Memory B cell (primary cell): ENCODE results near the gene SPON1.
A peak's percentile ranks its signal among the peaks of the same experiment; 100 is the strongest.
"Not testable (repeated sequence)": the region's sequence is repeated elsewhere in the genome, so short reads cannot be mapped to it uniquely, and the experiment has no call there.

Experiments used
- ATAC-seq: fragments of 150-1000 bp; cut with Tn5 transposase; 2 replicates; pipeline ENCODE4 v1.10.0; 2021; ENCODE audit warnings: low read depth, mild to moderate bottlenecking, moderate library complexity
- DNase-seq, 2 donors: peaks; one replicate each; pipeline ENCODE4 v3.0.0; 2022; ENCODE audit warnings: low spot score in 2 of 2
- H3K27ac Mint-ChIP-seq: one replicate; pipeline ENCODE4 v1.8.0; 2022; ENCODE audit warnings: mild to moderate bottlenecking, moderate library complexity, mixed read lengths
- H3K27me3 Mint-ChIP-seq: one replicate; pipeline ENCODE4 v1.8.0; 2022; ENCODE audit warnings: mixed read lengths
- H3K36me3 Mint-ChIP-seq: one replicate; pipeline ENCODE4 v1.8.0; 2022; ENCODE audit warnings: mild to moderate bottlenecking, mixed read lengths
- H3K4me1 Mint-ChIP-seq: one replicate; pipeline ENCODE4 v1.8.0; 2022; ENCODE audit warnings: mixed read lengths
- H3K4me3 Mint-ChIP-seq: one replicate; pipeline ENCODE4 v1.8.0; 2022; ENCODE audit warnings: mild to moderate bottlenecking, moderate library complexity, mixed read lengths
- H3K9me3 Mint-ChIP-seq: one replicate; pipeline ENCODE4 v1.8.0; 2022; ENCODE audit warnings: mixed read lengths

Gene SPON1

DNA sequence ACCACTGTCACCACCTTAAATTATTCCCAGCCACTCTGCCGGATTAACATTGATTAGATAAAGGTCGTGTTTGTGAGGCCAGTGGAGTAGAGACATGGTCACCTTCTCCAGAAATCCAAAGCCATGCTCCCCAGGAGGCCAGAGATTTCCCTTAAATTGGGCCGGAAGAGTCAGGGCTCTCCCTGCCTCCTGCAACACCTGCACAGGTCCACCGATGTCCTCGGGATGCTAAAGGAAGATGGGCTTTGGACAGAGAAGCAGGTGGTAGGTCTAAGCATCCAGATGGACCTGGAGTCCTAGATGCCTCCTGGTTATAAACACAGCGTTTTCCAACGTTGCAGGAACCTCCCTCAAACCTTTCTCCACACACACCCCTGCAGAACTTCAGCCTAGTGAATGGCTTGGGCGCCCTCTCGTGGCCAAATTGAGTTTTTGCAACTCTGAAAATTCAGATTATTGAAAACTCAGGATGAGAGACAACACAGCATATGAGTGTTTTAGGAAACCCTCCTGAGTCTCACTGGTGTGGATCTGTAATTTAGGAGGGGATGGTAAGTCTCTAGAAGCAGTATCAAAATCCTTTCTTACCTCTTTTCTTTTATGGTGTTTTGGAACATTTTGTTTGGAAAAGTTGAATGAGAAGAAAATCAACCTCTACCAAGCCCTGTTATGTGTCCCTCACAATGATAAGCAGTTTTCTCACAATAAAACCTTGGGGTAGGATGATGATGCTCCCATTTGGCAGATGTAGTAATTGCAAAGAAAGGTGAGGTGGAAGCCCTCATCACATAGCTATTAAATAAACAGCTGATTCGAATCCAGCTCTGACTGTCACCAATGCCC, 286.8 kb downstream of the SPON1 start:
- Mint-ChIP-seq H3K27me3 (peaks cover 20% of the 10 kb centered on the region), H3K9me3 (no peaks in the 10 kb centered on the region), H3K4me3 (peak overlapping the region; percentile 42), H3K27ac (no peak overlapping the region), H3K4me1 (peaks cover 12% of the 10 kb centered on the region), H3K36me3 (no peaks in the 10 kb centered on the region)
- ATAC-seq (peak; percentile 60), DNase-seq (peak; percentile 62 to 73)

DNA sequence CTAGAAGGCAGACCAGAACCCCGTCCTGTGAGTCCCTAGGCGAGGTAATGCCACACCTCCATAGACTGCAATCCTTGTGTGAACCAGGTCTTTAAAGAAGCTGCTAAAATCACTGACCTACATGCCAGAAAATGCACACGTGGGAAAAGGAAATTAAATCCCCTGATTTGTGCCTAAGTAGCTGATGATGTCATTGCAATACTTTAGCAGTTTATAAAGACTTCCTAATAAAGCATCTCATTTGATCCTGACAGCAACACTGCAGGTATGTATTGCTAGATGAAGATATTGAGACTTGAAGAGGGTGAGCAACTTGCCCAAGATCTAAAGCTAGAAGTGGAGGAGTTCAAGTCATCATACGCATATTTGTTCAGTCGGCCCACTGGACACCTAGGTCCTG, 289.2 kb downstream of the SPON1 start:
- Mint-ChIP-seq H3K27me3 (peaks cover 24% of the 10 kb centered on the region), H3K36me3 (no peaks in the 10 kb centered on the region), H3K4me3 (no peak overlapping the region), H3K4me1 (peaks cover 12% of the 10 kb centered on the region), H3K27ac (no peak overlapping the region), H3K9me3 (no peaks in the 10 kb centered on the region)
- ATAC-seq (no peak), DNase-seq (no peak)

DNA sequence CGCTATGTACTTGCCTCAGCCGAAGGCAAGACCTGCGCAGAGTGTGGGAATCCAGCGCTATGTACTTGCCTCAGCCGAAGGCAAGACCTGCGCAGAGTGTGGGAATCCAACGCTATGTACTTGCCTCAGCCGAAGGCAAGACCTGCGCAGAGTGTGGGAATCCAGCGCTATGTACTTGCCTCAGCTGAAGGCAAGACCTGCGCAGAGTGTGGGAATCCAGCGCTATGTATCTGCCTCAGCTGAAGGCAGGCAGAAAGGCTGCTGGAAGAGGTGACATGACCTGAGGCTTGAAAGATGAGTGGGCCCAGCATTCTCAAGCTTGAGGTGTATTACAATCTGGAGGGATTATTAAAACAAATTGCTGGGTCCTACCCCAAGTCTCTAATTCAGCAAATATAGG, 290.0 kb downstream of the SPON1 start:
- H3K36me3 Mint-ChIP-seq, H3K9me3 Mint-ChIP-seq, ATAC-seq, DNase-seq, H3K27ac Mint-ChIP-seq, H3K4me3 Mint-ChIP-seq: not testable (repeated sequence)
- H3K4me1 Mint-ChIP-seq = peaks cover 12% of the 10 kb centered on the region
- peaks cover 21% of the 10 kb centered on the region for H3K27me3 Mint-ChIP-seq

DNA sequence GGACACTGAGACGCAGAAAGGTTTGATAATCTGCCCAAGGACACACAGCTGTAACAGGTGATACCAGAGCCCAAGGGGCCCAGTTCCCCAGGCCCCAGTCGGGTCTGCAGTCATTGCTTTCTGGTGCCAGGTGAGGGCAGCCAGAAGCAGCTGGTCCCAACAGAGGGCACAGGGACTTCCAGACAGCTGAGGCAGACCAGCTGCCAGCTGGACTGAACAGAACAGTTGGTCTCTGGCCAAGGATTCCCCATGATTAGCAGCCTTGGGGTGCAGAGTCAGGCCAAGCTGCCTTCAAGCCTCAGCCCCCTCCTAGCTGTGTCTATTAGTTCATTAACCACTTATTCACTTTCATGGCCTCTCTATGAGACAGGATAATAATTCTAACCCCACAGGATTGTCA, 290.9 kb downstream of the SPON1 start:
- Mint-ChIP-seq H3K4me3 (no peak overlapping the region), H3K4me1 (peaks cover 9% of the 10 kb centered on the region), H3K36me3 (no peaks in the 10 kb centered on the region), H3K27me3 (peaks cover 19% of the 10 kb centered on the region), H3K27ac (no peak overlapping the region), H3K9me3 (no peaks in the 10 kb centered on the region)
- DNase-seq (no peak), ATAC-seq (no peak)

DNA sequence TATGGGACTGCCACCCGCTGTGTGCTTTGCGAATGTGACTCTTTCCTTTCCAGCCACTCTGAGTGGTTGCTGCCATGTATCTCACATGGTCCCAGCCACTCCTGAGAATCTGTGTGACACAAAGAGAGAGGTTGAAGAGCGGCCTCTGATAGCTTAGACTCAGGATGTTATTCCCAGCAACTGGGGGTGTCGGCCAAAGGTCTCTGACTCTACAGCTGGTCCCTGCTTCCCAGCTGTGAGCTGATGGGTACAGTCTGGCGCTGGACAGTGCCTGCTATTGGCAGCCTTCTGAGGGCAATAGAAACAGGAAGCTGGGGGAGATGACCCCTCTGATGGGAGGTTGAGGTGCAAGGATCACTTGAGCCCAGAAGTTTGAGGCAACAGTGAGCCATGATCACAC, 291.3 kb downstream of the SPON1 start:
- no peak for ATAC-seq
- Mint-ChIP-seq H3K4me3 (no peak overlapping the region), H3K27ac (no peak overlapping the region), H3K27me3 (peaks cover 19% of the 10 kb centered on the region), H3K9me3 (no peaks in the 10 kb centered on the region), H3K36me3 (no peaks in the 10 kb centered on the region), H3K4me1 (peaks cover 6% of the 10 kb centered on the region)
- DNase-seq = no peak

DNA sequence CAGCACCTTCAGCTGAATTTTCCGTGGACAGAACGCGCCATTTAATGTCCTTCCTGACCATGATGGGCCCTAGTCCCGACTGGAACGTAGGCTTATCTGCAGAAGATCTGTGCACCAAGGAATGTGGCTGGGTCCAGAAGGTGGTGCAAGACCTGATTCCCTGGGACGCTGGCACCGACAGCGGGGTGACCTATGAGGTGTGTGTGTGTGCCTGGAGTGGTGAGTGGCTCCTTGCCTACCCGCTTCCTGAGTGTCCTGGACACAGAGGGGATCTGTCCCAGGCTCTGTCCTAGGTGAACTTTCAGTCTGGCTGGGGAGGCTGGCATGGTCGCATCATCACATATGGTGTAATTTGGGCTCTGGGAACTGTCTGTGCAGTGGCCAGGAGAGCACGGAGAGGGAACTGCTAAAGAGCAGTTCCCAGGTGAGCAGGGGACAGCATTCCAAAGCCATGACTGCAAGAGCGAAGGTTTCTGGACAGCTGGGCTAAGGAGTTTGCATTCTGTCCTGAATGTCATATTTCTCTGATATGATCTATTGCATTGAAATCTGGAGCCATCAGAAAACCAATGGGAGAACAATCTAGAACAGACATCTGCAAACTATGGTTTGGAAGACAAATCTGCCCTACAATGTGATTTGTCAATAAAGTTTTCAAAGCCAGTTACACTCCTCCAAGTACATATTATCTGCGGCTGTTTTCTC, 292.2 kb downstream of the SPON1 start:
- no peak overlapping the region for H3K4me3 Mint-ChIP-seq
- no peaks in the 10 kb centered on the region for H3K36me3 Mint-ChIP-seq
- ATAC-seq (no peak), DNase-seq (no peak)
- no peak overlapping the region for H3K27ac Mint-ChIP-seq
- H3K27me3 Mint-ChIP-seq = peaks cover 19% of the 10 kb centered on the region
- no peaks in the 10 kb centered on the region for H3K4me1 Mint-ChIP-seq
- no peaks in the 10 kb centered on the region for H3K9me3 Mint-ChIP-seq

DNA sequence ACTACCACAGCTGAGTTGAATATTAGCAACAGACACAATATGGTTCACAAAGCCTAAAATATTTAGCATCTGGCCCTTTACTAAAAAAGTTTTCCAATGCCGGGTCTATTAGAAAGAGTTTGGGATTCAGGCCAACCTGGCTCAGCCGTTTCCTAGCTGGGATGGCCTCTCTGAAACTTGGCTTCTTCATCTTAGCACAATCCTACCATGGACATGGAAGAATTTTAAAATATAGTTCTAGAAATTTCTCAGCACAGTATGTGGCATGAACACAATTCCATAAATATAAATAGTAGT, 292.7 kb downstream of the SPON1 start:
- Mint-ChIP-seq H3K27me3 (peaks cover 19% of the 10 kb centered on the region), H3K36me3 (no peaks in the 10 kb centered on the region), H3K4me1 (no peaks in the 10 kb centered on the region), H3K9me3 (no peaks in the 10 kb centered on the region), H3K4me3 (no peak overlapping the region), H3K27ac (no peak overlapping the region)
- ATAC-seq = no peak
- no peak for DNase-seq

DNA sequence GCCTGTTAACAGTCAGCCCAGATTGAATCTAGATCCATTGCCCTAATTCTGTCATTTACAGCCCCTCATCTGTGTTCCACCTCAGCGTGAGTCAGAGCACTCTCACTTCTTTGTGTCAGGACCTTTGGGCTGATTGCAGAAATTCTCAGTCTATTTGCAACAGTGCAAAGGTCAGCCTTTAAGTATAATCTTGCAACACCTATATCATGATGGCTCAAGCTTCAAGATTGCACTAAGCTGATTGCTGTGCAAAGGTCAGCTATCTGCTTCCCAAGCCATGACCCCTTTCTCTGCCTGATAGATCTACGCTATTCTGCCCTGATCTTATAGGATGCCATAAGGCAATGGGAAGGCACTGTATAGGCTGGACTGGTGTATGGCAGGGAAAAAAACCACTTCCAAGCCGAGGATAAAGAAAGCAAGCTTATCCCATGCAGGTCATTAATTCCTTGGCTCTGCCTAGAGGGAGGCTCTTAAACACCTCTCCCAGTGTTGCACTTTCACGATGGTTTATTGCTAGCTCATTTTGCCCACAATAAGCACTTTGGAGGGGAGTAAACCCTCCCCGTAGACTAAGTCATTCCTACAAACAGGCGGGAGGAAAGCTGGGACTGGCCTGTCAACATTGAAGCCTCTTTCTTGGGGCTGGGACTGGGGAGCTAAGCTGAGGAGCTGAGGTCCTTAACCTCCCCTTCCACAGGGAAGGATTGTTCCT, 295.9 kb downstream of the SPON1 start:
- DNase-seq (no peak), ATAC-seq (no peak)
- H3K9me3 Mint-ChIP-seq = peaks cover under 1% of the 10 kb centered on the region
- peaks cover 12% of the 10 kb centered on the region for H3K27me3 Mint-ChIP-seq
- no peaks in the 10 kb centered on the region for H3K4me1 Mint-ChIP-seq
- H3K36me3 Mint-ChIP-seq = no peaks in the 10 kb centered on the region
- H3K27ac Mint-ChIP-seq = no peak overlapping the region
- H3K4me3 Mint-ChIP-seq = no peak overlapping the region

DNA sequence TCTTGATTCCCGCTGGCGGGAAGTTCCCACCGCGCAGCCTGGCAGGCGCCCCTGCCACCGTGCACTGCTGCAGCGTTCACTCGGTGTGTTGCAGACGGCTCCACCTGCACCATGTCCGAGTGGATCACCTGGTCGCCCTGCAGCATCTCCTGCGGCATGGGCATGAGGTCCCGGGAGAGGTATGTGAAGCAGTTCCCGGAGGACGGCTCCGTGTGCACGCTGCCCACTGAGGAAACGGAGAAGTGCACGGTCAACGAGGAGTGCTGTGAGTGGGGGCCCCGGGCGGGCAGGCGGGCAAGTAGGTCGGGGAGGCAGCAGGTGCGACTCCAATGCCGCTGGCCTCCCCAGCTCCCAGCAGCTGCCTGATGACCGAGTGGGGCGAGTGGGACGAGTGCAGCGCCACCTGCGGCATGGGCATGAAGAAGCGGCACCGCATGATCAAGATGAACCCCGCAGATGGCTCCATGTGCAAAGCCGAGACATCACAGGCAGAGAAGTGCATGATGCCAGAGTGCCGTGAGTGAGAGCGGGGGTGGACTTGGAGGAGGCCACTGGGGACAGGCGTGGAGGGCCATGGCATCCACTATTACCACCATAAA, 296.8 kb downstream of the SPON1 start:
- Mint-ChIP-seq H3K4me3 (no peak overlapping the region), H3K27me3 (peaks cover 6% of the 10 kb centered on the region), H3K9me3 (peaks cover 1% of the 10 kb centered on the region), H3K4me1 (no peaks in the 10 kb centered on the region), H3K36me3 (no peaks in the 10 kb centered on the region), H3K27ac (no peak overlapping the region)
- no peak for DNase-seq
- ATAC-seq = no peak

DNA sequence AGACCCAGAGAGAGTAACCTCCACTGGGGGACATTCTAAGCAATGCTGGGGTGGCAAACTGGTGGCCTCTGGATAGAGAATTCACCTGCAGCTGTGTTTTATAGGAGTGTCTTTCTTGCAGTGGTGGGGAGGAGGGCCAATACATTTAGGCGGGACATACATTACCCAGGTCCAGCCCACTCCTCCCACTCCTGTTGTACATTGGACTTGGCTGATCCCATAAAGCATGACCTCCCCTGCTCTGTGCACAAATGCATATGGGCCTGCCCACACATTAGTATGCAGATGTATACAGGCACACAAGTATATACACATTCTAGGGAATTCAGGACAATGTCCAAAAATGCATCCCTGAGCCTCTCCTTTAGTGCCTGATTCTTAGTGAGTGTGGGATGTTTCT, 297.4 kb downstream of the SPON1 start:
- Mint-ChIP-seq H3K4me3 (no peak overlapping the region), H3K27ac (no peak overlapping the region), H3K9me3 (peaks cover 4% of the 10 kb centered on the region), H3K36me3 (peaks cover 4% of the 10 kb centered on the region), H3K4me1 (peaks cover 3% of the 10 kb centered on the region), H3K27me3 (peaks cover 1% of the 10 kb centered on the region)
- DNase-seq = no peak
- no peak for ATAC-seq

DNA sequence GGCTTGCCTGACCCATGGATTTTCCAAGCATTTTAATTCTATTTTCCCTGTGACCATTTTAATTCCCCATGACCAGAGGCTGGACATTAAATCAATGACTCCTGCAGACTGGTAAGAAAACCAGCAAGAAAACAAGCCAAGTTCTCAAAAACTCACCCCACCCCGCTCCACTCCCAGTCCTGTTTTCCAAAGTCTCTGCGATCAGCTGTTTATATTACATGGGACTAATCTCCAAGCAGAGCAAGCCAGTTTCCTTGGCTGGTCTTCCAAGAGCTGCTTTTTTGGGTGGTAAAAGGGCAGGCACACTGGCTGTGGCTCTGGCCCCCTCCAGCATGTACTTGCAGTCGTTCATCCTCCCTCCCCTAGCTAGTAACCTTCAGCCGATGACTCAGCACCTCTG, 298.5 kb downstream of the SPON1 start:
- H3K9me3 Mint-ChIP-seq = peaks cover 4% of the 10 kb centered on the region
- DNase-seq = no peak
- no peak overlapping the region for H3K27ac Mint-ChIP-seq

DNA sequence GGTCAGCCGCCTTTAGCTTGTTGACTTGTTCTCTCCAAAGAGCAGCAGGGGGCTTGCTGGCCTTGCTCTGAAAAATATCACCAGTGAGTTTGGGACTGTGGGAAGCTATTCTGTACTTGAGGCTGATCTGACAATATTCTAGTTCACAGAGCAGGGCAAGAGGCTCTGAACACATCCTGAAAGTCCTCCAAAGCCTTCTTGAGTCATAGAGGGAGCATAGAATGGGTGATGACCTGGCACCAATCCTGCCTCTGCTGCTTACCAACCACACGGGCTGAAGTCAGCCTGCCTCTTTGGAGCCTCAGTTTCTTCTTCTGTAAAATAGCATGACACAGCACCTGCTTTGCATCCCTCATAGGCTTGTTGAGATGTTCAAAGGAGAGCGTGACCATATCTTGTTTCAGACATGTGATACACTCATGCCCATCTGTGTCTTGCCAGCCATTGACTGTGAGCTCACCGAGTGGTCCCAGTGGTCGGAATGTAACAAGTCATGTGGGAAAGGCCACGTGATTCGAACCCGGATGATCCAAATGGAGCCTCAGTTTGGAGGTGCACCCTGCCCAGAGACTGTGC, 299.8 kb downstream of the SPON1 start:
- no peak overlapping the region for H3K4me3 Mint-ChIP-seq
- H3K27ac Mint-ChIP-seq = no peak overlapping the region
- peaks cover 4% of the 10 kb centered on the region for H3K9me3 Mint-ChIP-seq
- peaks cover 15% of the 10 kb centered on the region for H3K36me3 Mint-ChIP-seq
- H3K4me1 Mint-ChIP-seq = peaks cover 3% of the 10 kb centered on the region
- DNase-seq (no peak), ATAC-seq (no peak)
- no peaks in the 10 kb centered on the region for H3K27me3 Mint-ChIP-seq

More for the DNA sequence above, 298.5 kb downstream of the SPON1 start:
- peaks cover 3% of the 10 kb centered on the region for H3K4me1 Mint-ChIP-seq
- no peaks in the 10 kb centered on the region for H3K27me3 Mint-ChIP-seq
- H3K4me3 Mint-ChIP-seq = no peak overlapping the region
- H3K36me3 Mint-ChIP-seq = peaks cover 13% of the 10 kb centered on the region
- no peak for ATAC-seq

DNA sequence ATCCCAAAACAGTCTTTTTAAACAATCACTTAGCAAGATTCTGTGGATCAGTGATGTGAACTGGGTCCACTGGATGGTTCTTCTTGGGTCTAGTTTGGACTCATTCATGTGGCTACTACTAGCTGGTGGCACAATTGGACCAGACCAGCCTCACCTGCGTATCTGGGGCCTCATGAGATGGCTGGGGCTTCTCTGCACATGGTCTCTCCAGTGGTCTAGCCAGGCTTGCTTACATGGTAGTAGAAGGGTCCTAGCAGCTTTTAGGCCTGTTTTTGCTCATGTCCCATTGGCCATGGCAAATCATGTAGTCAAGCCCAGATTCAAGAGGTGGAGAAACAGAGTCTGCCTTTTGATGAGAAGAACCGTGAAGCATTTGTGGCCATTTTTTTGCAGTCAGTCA, 302.4 kb downstream of the SPON1 start:
- Mint-ChIP-seq H3K4me1 (peaks cover 4% of the 10 kb centered on the region), H3K36me3 (peaks cover 21% of the 10 kb centered on the region), H3K27ac (peak overlapping the region; percentile 38), H3K9me3 (peaks cover 4% of the 10 kb centered on the region), H3K4me3 (no peak overlapping the region), H3K27me3 (no peaks in the 10 kb centered on the region)
- DNase-seq (no peak), ATAC-seq (no peak)

DNA sequence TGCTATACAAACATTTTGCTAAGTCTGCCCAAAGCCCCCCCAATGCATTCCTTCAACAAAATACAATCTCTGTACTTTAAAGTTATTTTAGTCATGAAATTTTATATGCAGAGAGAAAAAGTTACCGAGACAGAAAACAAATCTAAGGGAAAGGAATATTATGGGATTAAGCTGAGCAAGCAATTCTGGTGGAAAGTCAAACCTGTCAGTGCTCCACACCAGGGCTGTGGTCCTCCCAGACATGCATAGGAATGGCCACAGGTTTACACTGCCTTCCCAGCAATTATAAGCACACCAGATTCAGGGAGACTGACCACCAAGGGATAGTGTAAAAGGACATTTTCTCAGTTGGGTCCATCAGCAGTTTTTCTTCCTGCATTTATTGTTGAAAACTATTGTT, 304.1 kb downstream of the SPON1 start:
- Mint-ChIP-seq H3K4me3 (no peak overlapping the region), H3K27ac (no peak overlapping the region), H3K27me3 (no peaks in the 10 kb centered on the region), H3K36me3 (peaks cover 21% of the 10 kb centered on the region), H3K9me3 (peaks cover 4% of the 10 kb centered on the region), H3K4me1 (peaks cover 18% of the 10 kb centered on the region)
- DNase-seq (no peak), ATAC-seq (no peak)
